Measurements from ENCODE around the gene BTBD19. TPM values are rescaled to one million over a fixed set of nuclear protein-coding genes. Genes with fewer than 3 reads are reported as not detected.

Gene BTBD19
- total RNA-seq, 4 donors from 2014 or later, result 2.6 to 7.4 (median 3.5) TPM

- H3K36me3 ChIP-seq, result peaks cover 0 to 34% (median 0%) of the 10 kb centered on the region in 3 donors
- H3K4me3 ChIP-seq, result peak overlapping the region; percentile 66 to 89 (median 75)
- DNase-seq, result peak; percentile 49 to 55 (median 53)
- peak overlapping the region; percentile 43 to 98 (median 74) for H3K27ac ChIP-seq
- H3K4me1 ChIP-seq, result peaks cover 12 to 46% (median 22%) of the 10 kb centered on the region in 4 donors
- no peak for TF ChIP-seq POLR2A (IDR thresholded peaks at IDR 0.05)
- TF ChIP-seq, protein P1, sequence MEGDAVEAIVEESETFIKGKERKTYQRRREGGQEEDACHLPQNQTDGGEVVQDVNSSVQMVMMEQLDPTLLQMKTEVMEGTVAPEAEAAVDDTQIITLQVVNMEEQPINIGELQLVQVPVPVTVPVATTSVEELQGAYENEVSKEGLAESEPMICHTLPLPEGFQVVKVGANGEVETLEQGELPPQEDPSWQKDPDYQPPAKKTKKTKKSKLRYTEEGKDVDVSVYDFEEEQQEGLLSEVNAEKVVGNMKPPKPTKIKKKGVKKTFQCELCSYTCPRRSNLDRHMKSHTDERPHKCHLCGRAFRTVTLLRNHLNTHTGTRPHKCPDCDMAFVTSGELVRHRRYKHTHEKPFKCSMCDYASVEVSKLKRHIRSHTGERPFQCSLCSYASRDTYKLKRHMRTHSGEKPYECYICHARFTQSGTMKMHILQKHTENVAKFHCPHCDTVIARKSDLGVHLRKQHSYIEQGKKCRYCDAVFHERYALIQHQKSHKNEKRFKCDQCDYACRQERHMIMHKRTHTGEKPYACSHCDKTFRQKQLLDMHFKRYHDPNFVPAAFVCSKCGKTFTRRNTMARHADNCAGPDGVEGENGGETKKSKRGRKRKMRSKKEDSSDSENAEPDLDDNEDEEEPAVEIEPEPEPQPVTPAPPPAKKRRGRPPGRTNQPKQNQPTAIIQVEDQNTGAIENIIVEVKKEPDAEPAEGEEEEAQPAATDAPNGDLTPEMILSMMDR (IDR thresholded peaks at IDR 0.05), result no peak
- no peaks in the 10 kb centered on the region for H3K9me3 ChIP-seq
- H3K27me3 ChIP-seq, result no peaks in the 10 kb centered on the region
These were observed 5.8 kb upstream of the BTBD19 start for GRCh38 chr1:44802306-44803061.

- Histone ChIP-seq H3K27ac (peak overlapping the region in 3 of 4 donors; percentile 43 to 98 (median 92)), H3K36me3 (peaks cover 0 to 34% (median 0%) of the 10 kb centered on the region in 3 donors), H3K4me3 (peak overlapping the region in 1 of 4 donors; percentile 89), H3K9me3 (no peaks in the 10 kb centered on the region), H3K27me3 (no peaks in the 10 kb centered on the region), H3K4me1 (peaks cover 13 to 51% (median 27%) of the 10 kb centered on the region in 4 donors)
- peak in 1 of 3 donors; percentile 41 for DNase-seq
- TF ChIP-seq POLR2A (IDR thresholded peaks at IDR 0.05), result no peak
- TF ChIP-seq, protein P1 (IDR thresholded peaks at IDR 0.05), result no peak
These were observed 5.3 kb upstream of the BTBD19 start for GRCh38 chr1:44803062-44803311.

- Histone ChIP-seq H3K27me3 (no peaks in the 10 kb centered on the region), H3K4me3 (no peak overlapping the region), H3K4me1 (peaks cover 13 to 56% (median 32%) of the 10 kb centered on the region in 4 donors), H3K27ac (peak overlapping the region in 2 of 4 donors; percentile 43 to 98), H3K36me3 (peaks cover 0 to 34% (median 0%) of the 10 kb centered on the region in 3 donors), H3K9me3 (no peaks in the 10 kb centered on the region)
- TF ChIP-seq, protein P1 (IDR thresholded peaks at IDR 0.05), result no peak
- TF ChIP-seq POLR2A (IDR thresholded peaks at IDR 0.05), result no peak
- DNase-seq, result peak in 2 of 3 donors; percentile 47 to 48
These were observed 4.8 kb upstream of the BTBD19 start for GRCh38 chr1:44803312-44804095.

DNA sequence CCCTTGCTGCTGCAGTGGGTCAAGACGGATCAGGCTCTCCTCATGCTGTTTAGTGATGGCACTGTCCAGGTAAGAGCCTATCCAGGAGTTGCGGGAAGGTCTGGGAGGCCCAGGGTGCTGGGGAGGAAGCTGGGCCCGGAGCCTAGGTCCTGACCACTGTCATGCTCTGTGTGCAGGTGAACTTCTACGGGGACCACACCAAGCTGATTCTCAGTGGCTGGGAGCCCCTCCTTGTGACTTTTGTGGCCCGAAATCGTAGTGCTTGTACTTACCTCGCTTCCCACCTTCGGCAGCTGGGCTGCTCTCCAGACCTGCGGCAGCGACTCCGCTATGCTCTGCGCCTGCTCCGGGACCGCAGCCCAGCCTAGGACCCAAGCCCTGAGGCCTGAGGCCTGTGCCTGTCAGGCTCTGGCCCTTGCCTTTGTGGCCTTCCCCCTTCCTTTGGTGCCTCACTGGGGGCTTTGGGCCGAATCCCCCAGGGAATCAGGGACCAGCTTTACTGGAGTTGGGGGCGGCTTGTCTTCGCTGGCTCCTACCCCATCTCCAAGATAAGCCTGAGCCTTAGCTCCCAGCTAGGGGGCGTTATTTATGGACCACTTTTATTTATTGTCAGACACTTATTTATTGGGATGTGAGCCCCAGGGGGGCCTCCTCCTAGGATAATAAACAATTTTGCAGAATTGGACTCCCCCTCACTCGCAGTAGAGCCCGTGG, 2.9 kb upstream of the BTBD19 start:
- H3K27me3 ChIP-seq, result no peaks in the 10 kb centered on the region
- DNase-seq, result peak in 2 of 3 donors; percentile 45 to 46
- no peaks in the 10 kb centered on the region for H3K9me3 ChIP-seq
- H3K4me1 ChIP-seq, result peaks cover 13 to 65% (median 52%) of the 10 kb centered on the region in 4 donors
- peaks cover 0 to 34% (median 0%) of the 10 kb centered on the region in 3 donors for H3K36me3 ChIP-seq
- TF ChIP-seq POLR2A (IDR thresholded peaks at IDR 0.05), result no peak
- TF ChIP-seq, protein P1 (IDR thresholded peaks at IDR 0.05), result no peak
- peak overlapping the region; percentile 21 to 98 (median 96) for H3K27ac ChIP-seq
- no peak overlapping the region for H3K4me3 ChIP-seq

DNA sequence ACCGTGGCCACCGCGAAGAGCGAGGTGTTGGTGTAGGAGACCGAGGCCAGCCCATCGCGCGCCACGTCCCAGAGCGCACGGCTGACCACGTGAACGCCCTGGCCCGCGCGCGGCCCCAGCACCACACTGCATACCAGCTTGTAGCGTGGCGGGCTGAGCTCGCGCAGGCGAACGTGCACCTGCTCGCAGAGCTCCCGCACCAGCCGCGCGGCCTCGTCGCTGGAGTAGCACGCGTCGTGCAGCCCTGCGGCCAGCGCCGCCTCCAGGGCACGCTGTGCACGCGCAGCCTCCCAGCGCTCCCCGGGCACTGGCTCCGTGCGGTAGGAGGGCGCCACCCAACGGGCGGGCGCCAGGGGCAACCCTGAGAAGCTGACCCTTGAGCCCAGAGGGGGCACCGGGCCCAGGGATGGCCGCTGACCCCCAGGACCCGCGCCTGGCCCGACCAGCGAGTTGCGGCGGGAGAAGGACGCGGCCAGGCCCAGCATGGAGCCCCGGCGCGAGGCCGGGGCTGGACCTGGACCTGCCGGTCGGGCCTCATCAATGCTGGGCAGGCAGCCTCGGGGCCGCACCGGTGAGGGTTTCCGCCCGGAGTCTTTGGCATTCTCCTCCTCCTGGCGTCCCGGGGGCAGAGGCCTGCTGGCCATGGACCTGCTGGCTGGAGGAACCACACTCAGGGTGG, 2.2 kb upstream of the BTBD19 start:
- Histone ChIP-seq H3K27ac (peak overlapping the region; percentile 94 to 98 (median 96)), H3K27me3 (no peaks in the 10 kb centered on the region), H3K9me3 (no peaks in the 10 kb centered on the region), H3K36me3 (peaks cover 0 to 34% (median 0%) of the 10 kb centered on the region in 3 donors), H3K4me3 (no peak overlapping the region), H3K4me1 (peaks cover 13 to 69% (median 58%) of the 10 kb centered on the region in 4 donors)
- TF ChIP-seq POLR2A (IDR thresholded peaks at IDR 0.05), result no peak
- TF ChIP-seq, protein P1 (IDR thresholded peaks at IDR 0.05), result no peak
- peak in 2 of 3 donors; percentile 47 to 49 for DNase-seq

Data from Peyer's patch (tissue), 4 donors.